PC-3 (cell line): Measurements from ENCODE around the gene PXT1.

ENCODE experiments used
- EZH2phosphoT487 ChIP-seq: fragments of 300-600 bp; sonication (generic); IDR thresholded peaks from 2 replicates; pipeline ENCODE4 v1.6.1; 2018; ENCODE audit warnings: mild to moderate bottlenecking, antibody characterized with exemption, low read length, borderline replicate concordance
- TF ChIP-seq, protein P1 (sequence below): fragments of 300-600 bp; sonication (generic); conservative IDR thresholded peaks from 2 replicates; pipeline ENCODE4 v1.5.1; 2017; ENCODE audit warnings: antibody characterized with exemption, low read depth, mild to moderate bottlenecking, low read length

DNA sequence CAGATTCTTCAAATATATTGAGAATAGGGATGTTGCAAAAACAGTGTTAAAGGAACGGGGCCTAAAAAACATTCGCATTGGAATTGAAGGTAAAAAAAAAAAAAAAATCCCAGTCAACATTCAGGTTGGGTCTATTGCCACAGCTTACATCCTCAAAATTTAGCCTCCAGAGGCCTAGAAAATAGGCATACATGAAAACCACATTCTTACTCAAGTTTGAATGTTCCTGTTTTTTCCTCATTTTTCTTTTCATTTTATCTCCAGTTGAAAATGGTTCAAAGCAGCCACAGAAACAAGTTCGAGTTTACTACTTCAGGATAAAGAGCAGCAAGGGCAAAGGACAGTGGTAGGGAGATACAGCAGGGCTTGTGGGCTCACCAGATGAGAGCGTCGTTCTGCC is 42.1 kb upstream of the PXT1 start:
- no peak for TF ChIP-seq EZH2phosphoT487
- TF ChIP-seq, protein P1, sequence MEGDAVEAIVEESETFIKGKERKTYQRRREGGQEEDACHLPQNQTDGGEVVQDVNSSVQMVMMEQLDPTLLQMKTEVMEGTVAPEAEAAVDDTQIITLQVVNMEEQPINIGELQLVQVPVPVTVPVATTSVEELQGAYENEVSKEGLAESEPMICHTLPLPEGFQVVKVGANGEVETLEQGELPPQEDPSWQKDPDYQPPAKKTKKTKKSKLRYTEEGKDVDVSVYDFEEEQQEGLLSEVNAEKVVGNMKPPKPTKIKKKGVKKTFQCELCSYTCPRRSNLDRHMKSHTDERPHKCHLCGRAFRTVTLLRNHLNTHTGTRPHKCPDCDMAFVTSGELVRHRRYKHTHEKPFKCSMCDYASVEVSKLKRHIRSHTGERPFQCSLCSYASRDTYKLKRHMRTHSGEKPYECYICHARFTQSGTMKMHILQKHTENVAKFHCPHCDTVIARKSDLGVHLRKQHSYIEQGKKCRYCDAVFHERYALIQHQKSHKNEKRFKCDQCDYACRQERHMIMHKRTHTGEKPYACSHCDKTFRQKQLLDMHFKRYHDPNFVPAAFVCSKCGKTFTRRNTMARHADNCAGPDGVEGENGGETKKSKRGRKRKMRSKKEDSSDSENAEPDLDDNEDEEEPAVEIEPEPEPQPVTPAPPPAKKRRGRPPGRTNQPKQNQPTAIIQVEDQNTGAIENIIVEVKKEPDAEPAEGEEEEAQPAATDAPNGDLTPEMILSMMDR: no peak
